ENCODE results near the gene MBTPS2.

Gene MBTPS2

GRCh38 chrX:21855937-21856415 lies 16.6 kb downstream of the MBTPS2 start, which contains the start of gene YY2:
Gene YY2 (plus strand): TSS chrX:21855987. CDS start chrX:21856485, 498 bp downstream.
- TF ChIP-seq CTCF (IDR thresholded peaks at IDR 0.05; ENCODE audit: borderline replicate concordance, extremely low read depth, low read length, poor library complexity, severe bottlenecking) (no peak), EZH2 (IDR thresholded peaks at IDR 0.05; ENCODE audit: borderline replicate concordance, low read depth, low read length, severe bottlenecking) (no peak)
- H4K20me1 ChIP-seq (ENCODE audit: insufficient read depth, low read length), result no peaks in the 10 kb centered on the region
- no peaks in the 10 kb centered on the region for H3K4me1 ChIP-seq (ENCODE audit: insufficient read depth, low read length)
- no peak within 1 kb of the TSS for H3K4me2 ChIP-seq (ENCODE audit: insufficient read depth, low read length)
- ATAC-seq (ENCODE audit: insufficient read depth, low read depth) (no peak), DNase-seq (no peak)
- no peaks in the 10 kb centered on the region for H3K79me2 ChIP-seq (ENCODE audit: insufficient read depth, low read length)
- H3K9ac ChIP-seq (ENCODE audit: low read depth, low read length), result no peak within 1 kb of the TSS
- peaks cover 15% of the 10 kb centered on the region for H3K36me3 ChIP-seq (ENCODE audit: insufficient read depth, low read length)
- H3K9me3 ChIP-seq (ENCODE audit: insufficient read depth, low read length, severe bottlenecking), result no peaks in the 10 kb centered on the region
- no peak within 1 kb of the TSS for H2AFZ ChIP-seq (ENCODE audit: low read depth, low read length)
- H3K4me3 ChIP-seq (ENCODE audit: low read depth in 1 of 2, low read length in 2 of 2), result no peak within 1 kb of the TSS
- no peaks in the 10 kb centered on the region for H3K27me3 ChIP-seq (ENCODE audit: insufficient read depth, low read length, poor library complexity)
- no peak within 1 kb of the TSS for H3K27ac ChIP-seq (ENCODE audit: low read length)

GRCh38 chrX:21856504-21856903 lies 17.1 kb downstream of the MBTPS2 start:
- Histone ChIP-seq H3K27me3 (ENCODE audit: insufficient read depth, low read length, poor library complexity) (no peaks in the 10 kb centered on the region), H3K9me3 (ENCODE audit: insufficient read depth, low read length, severe bottlenecking) (no peaks in the 10 kb centered on the region), H3K36me3 (ENCODE audit: insufficient read depth, low read length) (peaks cover 15% of the 10 kb centered on the region), H3K4me2 (ENCODE audit: insufficient read depth, low read length) (no peak overlapping the region), H3K79me2 (ENCODE audit: insufficient read depth, low read length) (no peaks in the 10 kb centered on the region), H3K9ac (ENCODE audit: low read depth, low read length) (no peak overlapping the region), H3K4me1 (ENCODE audit: insufficient read depth, low read length) (no peaks in the 10 kb centered on the region), H2AFZ (ENCODE audit: low read depth, low read length) (no peak overlapping the region), H3K4me3 (ENCODE audit: low read depth in 1 of 2, low read length in 2 of 2) (no peak overlapping the region), H3K27ac (ENCODE audit: low read length) (no peak overlapping the region), H4K20me1 (ENCODE audit: insufficient read depth, low read length) (no peaks in the 10 kb centered on the region)
- DNase-seq (no peak), ATAC-seq (ENCODE audit: insufficient read depth, low read depth) (no peak)
- TF ChIP-seq EZH2 (IDR thresholded peaks at IDR 0.05; ENCODE audit: borderline replicate concordance, low read depth, low read length, severe bottlenecking) (no peak), CTCF (IDR thresholded peaks at IDR 0.05; ENCODE audit: borderline replicate concordance, extremely low read depth, low read length, poor library complexity, severe bottlenecking) (no peak)

- no peak overlapping the region for H3K4me2 ChIP-seq (ENCODE audit: insufficient read depth, low read length)
- no peak overlapping the region for H3K4me3 ChIP-seq (ENCODE audit: low read depth in 1 of 2, low read length in 2 of 2)
- no peak overlapping the region for H2AFZ ChIP-seq (ENCODE audit: low read depth, low read length)
- ATAC-seq (ENCODE audit: insufficient read depth, low read depth) (no peak), DNase-seq (no peak)
- no peaks in the 10 kb centered on the region for H3K36me3 ChIP-seq (ENCODE audit: insufficient read depth, low read length)
- no peak overlapping the region for H3K9ac ChIP-seq (ENCODE audit: low read depth, low read length)
- TF ChIP-seq EZH2 (IDR thresholded peaks at IDR 0.05; ENCODE audit: borderline replicate concordance, low read depth, low read length, severe bottlenecking) (no peak), CTCF (IDR thresholded peaks at IDR 0.05; ENCODE audit: borderline replicate concordance, extremely low read depth, low read length, poor library complexity, severe bottlenecking) (no peak)
- no peaks in the 10 kb centered on the region for H3K27me3 ChIP-seq (ENCODE audit: insufficient read depth, low read length, poor library complexity)
- H3K79me2 ChIP-seq (ENCODE audit: insufficient read depth, low read length), result no peaks in the 10 kb centered on the region
- no peaks in the 10 kb centered on the region for H3K4me1 ChIP-seq (ENCODE audit: insufficient read depth, low read length)
- H3K27ac ChIP-seq (ENCODE audit: low read length), result no peak overlapping the region
- no peaks in the 10 kb centered on the region for H4K20me1 ChIP-seq (ENCODE audit: insufficient read depth, low read length)
- H3K9me3 ChIP-seq (ENCODE audit: insufficient read depth, low read length, severe bottlenecking), result no peaks in the 10 kb centered on the region
Measured at GRCh38 chrX:21863241-21863640, 23.8 kb downstream of the MBTPS2 start.

- ATAC-seq (ENCODE audit: insufficient read depth, low read depth) (no peak), DNase-seq (no peak)
- TF ChIP-seq EZH2 (IDR thresholded peaks at IDR 0.05; ENCODE audit: borderline replicate concordance, low read depth, low read length, severe bottlenecking), result no peak
- TF ChIP-seq CTCF (IDR thresholded peaks at IDR 0.05; ENCODE audit: borderline replicate concordance, extremely low read depth, low read length, poor library complexity, severe bottlenecking), result no peak
- no peaks in the 10 kb centered on the region for H3K4me1 ChIP-seq (ENCODE audit: insufficient read depth, low read length)
- H3K4me2 ChIP-seq (ENCODE audit: insufficient read depth, low read length), result no peak overlapping the region
- no peaks in the 10 kb centered on the region; the same call in 1 of the 2 replicates for H3K36me3 ChIP-seq (ENCODE audit: insufficient read depth, low read length)
- no peaks in the 10 kb centered on the region for H3K27me3 ChIP-seq (ENCODE audit: insufficient read depth, low read length, poor library complexity)
- no peaks in the 10 kb centered on the region for H3K79me2 ChIP-seq (ENCODE audit: insufficient read depth, low read length)
- no peak overlapping the region for H3K9ac ChIP-seq (ENCODE audit: low read depth, low read length)
- no peak overlapping the region for H3K27ac ChIP-seq (ENCODE audit: low read length)
- H4K20me1 ChIP-seq (ENCODE audit: insufficient read depth, low read length), result no peaks in the 10 kb centered on the region
- no peaks in the 10 kb centered on the region for H3K9me3 ChIP-seq (ENCODE audit: insufficient read depth, low read length, severe bottlenecking)
- no peak overlapping the region for H3K4me3 ChIP-seq (ENCODE audit: low read depth in 1 of 2, low read length in 2 of 2)
- H2AFZ ChIP-seq (ENCODE audit: low read depth, low read length), result no peak overlapping the region
Measured at GRCh38 chrX:21865436-21865835, 26.0 kb downstream of the MBTPS2 start.
